Astrocyte of the cerebellum (primary cell): ENCODE measurements around the gene BICDL2.
"Not testable (repeated sequence)": the region's sequence is repeated elsewhere in the genome, so short reads cannot be mapped to it uniquely, and the experiment has no call there.

Experiments
- DNase-seq: peaks from one replicate; pipeline ENCODE4 v3.0.0-alpha.2; 2011; ENCODE audit warnings: low read depth
- H3K4me3 ChIP-seq: 2 replicates; pipeline ENCODE4 v1.5.1; 2011; ENCODE audit warnings: mild to moderate bottlenecking, low read depth, low read length, moderate library complexity
- CTCF ChIP-seq: IDR thresholded peaks from 2 replicates; pipeline ENCODE4 v1.5.1; 2012; ENCODE audit warnings: low read length, low read depth, moderate library complexity, mild to moderate bottlenecking; ENCODE audit errors: missing control alignments
- in situ Hi-C: cut with HindIII; loops from 2 replicates; pipeline ENCODE4 v1.10.0; 2017; ENCODE audit warnings: low sequenced_read_pairs

The BICDL2 gene

GRCh38 chr16:3058139-3059030 is 21.6 kb upstream of the BICDL2 start:
- TF ChIP-seq CTCF, result no peak
- no peak for DNase-seq
- H3K4me3 ChIP-seq, result peak overlapping the region; percentile 84
- in situ Hi-C loops, result no loop called here

GRCh38 chr16:3057181-3058138 is 20.7 kb upstream of the BICDL2 start:
- in situ Hi-C loops, result no loop called here

GRCh38 chr16:3056336-3057180 is 19.8 kb upstream of the BICDL2 start:
- DNase-seq, result no peak
- TF ChIP-seq CTCF, result no peak
- H3K4me3 ChIP-seq, result no peak overlapping the region
- in situ Hi-C loops, result no loop called here

More at GRCh38 chr16:3057181-3058138, 20.7 kb upstream of the BICDL2 start:
- H3K4me3 ChIP-seq, result peak overlapping the region; percentile 84
- DNase-seq, result no peak
- no peak for TF ChIP-seq CTCF

- DNase-seq, in situ Hi-C loops, H3K4me3 ChIP-seq: not testable (repeated sequence)
Observed at GRCh38 chr16:3055734-3056115, 19.0 kb upstream of the BICDL2 start.

- H3K4me3 ChIP-seq, result no peak overlapping the region
- DNase-seq, result no peak
- in situ Hi-C loops, result no loop called here
- TF ChIP-seq CTCF, result no peak
Observed at GRCh38 chr16:3054965-3055733, 18.4 kb upstream of the BICDL2 start.

GRCh38 chr16:3053330-3053710 is 16.6 kb upstream of the BICDL2 start:
- in situ Hi-C loops, H3K4me3 ChIP-seq, DNase-seq: not testable (repeated sequence)

- in situ Hi-C loops, DNase-seq, H3K4me3 ChIP-seq: not testable (repeated sequence)
Observed at GRCh38 chr16:3052571-3053329, 16.0 kb upstream of the BICDL2 start.
